K562 (cell line): Measurements from ENCODE around the gene ZBTB22. TPM values are rescaled to one million over a fixed set of nuclear protein-coding genes. Genes with fewer than 3 reads are reported as not detected.
A peak's percentile ranks its signal among the peaks of the same experiment; 100 is the strongest.

Experiments
- CXXC5 ChIP-seq: fragments of 250-450 bp; sonication (Bioruptor Pico); IDR thresholded peaks from 2 replicates; pipeline ENCODE4 v1.8.0; 2022; ENCODE audit warnings: inconsistent platforms, mild to moderate bottlenecking, moderate library complexity
- HMGN3 ChIP-seq: IDR thresholded peaks from 2 replicates; pipeline ENCODE4 v1.6.1; 2011; ENCODE audit warnings: borderline replicate concordance, low read depth, mild to moderate bottlenecking, mixed read lengths, low read length; ENCODE audit not compliant: insufficient read length; ENCODE audit errors: extremely low read depth
- L3MBTL2 ChIP-seq: fragments of 450-650 bp; IDR thresholded peaks from 2 replicates; pipeline ENCODE4 v1.6.1; 2016; ENCODE audit warnings: mild to moderate bottlenecking, moderate library complexity
- MAFG ChIP-seq: fragments of 450-650 bp; conservative IDR thresholded peaks from 2 replicates; pipeline ENCODE4 v1.6.1; 2016; ENCODE audit warnings: missing genetic modification characterization, missing compliant biosample characterization
- NR0B1 ChIP-seq: fragments of 450-650 bp; IDR thresholded peaks from one replicate; pipeline ENCODE4 v1.6.1; 2018; ENCODE audit warnings: mild to moderate bottlenecking, moderate library complexity; ENCODE audit not compliant: partially characterized antibody
- RBM17 ChIP-seq: fragments of 200-400 bp; formaldehyde crosslinking; IDR thresholded peaks from 2 replicates; pipeline ENCODE4 v1.6.1; 2017; ENCODE audit warnings: low read depth, mild to moderate bottlenecking, low read length, borderline replicate concordance
- RERE ChIP-seq: sonication (generic); formaldehyde crosslinking; IDR thresholded peaks from 2 replicates; pipeline ENCODE4 v1.8.0; 2023; ENCODE audit warnings: missing genetic modification reagents, mild to moderate bottlenecking, borderline replicate concordance
- SUPT5H ChIP-seq: fragments of 450-650 bp; IDR thresholded peaks from 2 replicates; pipeline ENCODE4 v1.6.1; 2016
- TBP ChIP-seq: optimal IDR thresholded peaks from 2 replicates; pipeline ENCODE3; 2011; ENCODE audit warnings: low read depth, low read length, improper control_type of control experiment
- ZBTB1 ChIP-seq: sonication (generic); formaldehyde crosslinking; IDR thresholded peaks from 2 replicates; pipeline ENCODE4 v1.8.1; 2023; ENCODE audit warnings: missing genetic modification reagents, low read depth, mild to moderate bottlenecking, borderline replicate concordance
- ZBTB5 ChIP-seq: fragments of 450-650 bp; IDR thresholded peaks from 2 replicates; pipeline ENCODE4 v1.6.1; 2017; ENCODE audit warnings: antibody characterized with exemption
- ZNF655 ChIP-seq: fragments of 250-450 bp; sonication (Bioruptor Pico); IDR thresholded peaks from 2 replicates; pipeline ENCODE4 v1.5.0; 2021
- ZNF75A ChIP-seq: fragments of 450-650 bp; formaldehyde crosslinking; IDR thresholded peaks from 2 replicates; pipeline ENCODE4 v1.4.0; 2020; ENCODE audit warnings: mild to moderate bottlenecking
- polyA plus RNA-seq, 8 experiments: library from polyadenylated mRNA; depleted of rRNA in 4 of 8; stranded (reverse) in 5 of 8; unstranded in 3 of 8; fragments of >200 nt; fragmentation: Nextera tagmentation in 2 of 8; fragmentation: Illumina TruSeq in 1 of 8; extraction: Ambion mirVana in 2 of 8; extraction: Trizol in 1 of 8; gene quantifications; 2 replicates each; pipeline versions ENCODE4 v1.2.1 to v1.2.3, GENCODE V29; 2011 to 2014; ENCODE audit warnings: inconsistent platforms in 1 of 8, missing spikeins in 1 of 8
- total RNA-seq, 7 experiments: library from RNA; depleted of rRNA in 6 of 7; stranded (reverse); fragments of >200 nt in 6 of 7; fragmentation: Illumina TruSeq in 2 of 7; extraction: Trizol in 2 of 7; gene quantifications; 2 replicates each; pipeline versions ENCODE4 v1.2.1 to v1.2.3, GENCODE V29; 2011 to 2021; ENCODE audit warnings: low replicate concordance in 1 of 7

Gene ZBTB22
- total and polyA plus RNA-seq, 9 of the 15 experiments (the other 6 are each of a cell fraction or from before 2014, with no cell fraction given): 0.21 to 11.9 (median 7.1) TPM

GRCh38 chr6:33317669-33318425 lies at the start of gene ZBTB22 (continued):
- TF ChIP-seq ZBTB5 (peak; percentile 54; the same call in 1 of the 2 replicates), SUPT5H (peak; percentile 77), RERE (CRISPR knock-in tag) (no peak), HMGN3 (peak; percentile 74), ZNF655 (CRISPR knock-in tag) (no peak), TBP (peak; percentile 53), NR0B1 (no peak), ZBTB1 (CRISPR knock-in tag) (no peak), CXXC5 (CRISPR knock-in tag) (peak; percentile 54), ZNF75A (no peak), L3MBTL2 (peak; percentile 81), RBM17 (no peak), MAFG (tag) (no peak)
